ENCODE data around the gene CUZD1. TPM values are rescaled to one million over a fixed set of nuclear protein-coding genes. Genes with fewer than 3 reads are reported as not detected.

The CUZD1 gene
- total and polyA plus RNA-seq, 9 of the 15 experiments (the other 6 are each of a cell fraction or from before 2014, with no cell fraction given) = 0.51 to 1.7 (median 1.1) TPM

DNA sequence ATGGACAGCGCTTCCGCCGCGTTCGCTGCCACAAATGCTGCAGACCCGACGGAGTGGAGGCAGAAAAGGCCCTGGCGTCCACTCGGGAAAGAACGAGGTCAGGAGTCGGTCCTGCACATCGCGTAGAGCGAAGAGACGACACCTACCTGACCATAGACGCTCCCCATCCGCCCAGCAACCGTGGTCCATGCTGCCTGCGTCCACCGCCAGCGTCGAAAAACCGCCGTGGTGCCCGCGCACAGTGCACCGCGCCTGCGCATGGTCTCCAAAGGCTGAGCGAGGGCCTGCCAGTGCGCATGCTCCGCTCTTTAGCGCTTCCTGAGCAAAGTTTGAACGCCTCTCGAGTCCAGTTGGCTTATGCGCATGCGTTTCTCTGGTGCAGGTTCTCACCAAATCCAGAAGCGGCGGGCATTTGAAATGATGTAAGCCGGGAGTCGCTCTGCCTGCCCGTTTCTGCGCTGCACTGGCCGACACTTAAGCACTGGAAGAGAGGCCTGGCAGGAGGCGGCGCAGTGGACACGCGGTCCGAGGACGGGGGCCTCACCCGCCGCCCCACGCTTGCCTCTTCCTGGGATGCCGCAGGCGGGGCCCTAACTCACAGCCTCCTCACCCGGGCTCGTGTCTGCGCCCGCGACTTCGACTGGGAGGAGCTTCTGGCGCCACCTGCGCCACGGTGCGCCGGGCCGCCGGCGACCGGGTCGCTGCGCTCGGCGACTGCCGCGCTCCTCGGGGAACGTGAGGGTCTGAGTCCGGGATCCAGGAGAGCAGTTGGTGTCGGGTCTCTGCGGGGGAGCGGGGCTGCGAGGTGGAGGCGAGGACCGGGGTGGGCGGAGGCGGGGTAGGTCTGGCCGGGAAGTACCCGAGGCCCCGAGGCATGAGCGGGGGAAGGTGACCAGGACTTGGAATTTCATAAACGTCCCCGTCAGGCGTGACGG lies 33.9 kb upstream of the CUZD1 start, which contains the start of gene FAM24B (continued):
- TF ChIP-seq, protein P1, sequence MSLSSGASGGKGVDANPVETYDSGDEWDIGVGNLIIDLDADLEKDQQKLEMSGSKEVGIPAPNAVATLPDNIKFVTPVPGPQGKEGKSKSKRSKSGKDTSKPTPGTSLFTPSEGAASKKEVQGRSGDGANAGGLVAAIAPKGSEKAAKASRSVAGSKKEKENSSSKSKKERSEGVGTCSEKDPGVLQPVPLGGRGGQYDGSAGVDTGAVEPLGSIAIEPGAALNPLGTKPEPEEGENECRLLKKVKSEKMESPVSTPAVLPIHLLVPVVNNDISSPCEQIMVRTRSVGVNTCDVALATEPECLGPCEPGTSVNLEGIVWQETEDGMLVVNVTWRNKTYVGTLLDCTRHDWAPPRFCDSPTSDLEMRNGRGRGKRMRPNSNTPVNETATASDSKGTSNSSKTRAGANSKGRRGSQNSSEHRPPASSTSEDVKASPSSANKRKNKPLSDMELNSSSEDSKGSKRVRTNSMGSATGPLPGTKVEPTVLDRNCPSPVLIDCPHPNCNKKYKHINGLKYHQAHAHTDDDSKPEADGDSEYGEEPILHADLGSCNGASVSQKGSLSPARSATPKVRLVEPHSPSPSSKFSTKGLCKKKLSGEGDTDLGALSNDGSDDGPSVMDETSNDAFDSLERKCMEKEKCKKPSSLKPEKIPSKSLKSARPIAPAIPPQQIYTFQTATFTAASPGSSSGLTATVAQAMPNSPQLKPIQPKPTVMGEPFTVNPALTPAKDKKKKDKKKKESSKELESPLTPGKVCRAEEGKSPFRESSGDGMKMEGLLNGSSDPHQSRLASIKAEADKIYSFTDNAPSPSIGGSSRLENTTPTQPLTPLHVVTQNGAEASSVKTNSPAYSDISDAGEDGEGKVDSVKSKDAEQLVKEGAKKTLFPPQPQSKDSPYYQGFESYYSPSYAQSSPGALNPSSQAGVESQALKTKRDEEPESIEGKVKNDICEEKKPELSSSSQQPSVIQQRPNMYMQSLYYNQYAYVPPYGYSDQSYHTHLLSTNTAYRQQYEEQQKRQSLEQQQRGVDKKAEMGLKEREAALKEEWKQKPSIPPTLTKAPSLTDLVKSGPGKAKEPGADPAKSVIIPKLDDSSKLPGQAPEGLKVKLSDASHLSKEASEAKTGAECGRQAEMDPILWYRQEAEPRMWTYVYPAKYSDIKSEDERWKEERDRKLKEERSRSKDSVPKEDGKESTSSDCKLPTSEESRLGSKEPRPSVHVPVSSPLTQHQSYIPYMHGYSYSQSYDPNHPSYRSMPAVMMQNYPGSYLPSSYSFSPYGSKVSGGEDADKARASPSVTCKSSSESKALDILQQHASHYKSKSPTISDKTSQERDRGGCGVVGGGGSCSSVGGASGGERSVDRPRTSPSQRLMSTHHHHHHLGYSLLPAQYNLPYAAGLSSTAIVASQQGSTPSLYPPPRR (CRISPR knock-in tag; IDR thresholded peaks at IDR 0.05; ENCODE audit: borderline replicate concordance) = no peak
- no peak for TF ChIP-seq RB1 (IDR thresholded peaks at IDR 0.05; ENCODE audit: low read depth)
- TF ChIP-seq TBL1XR1 (IDR thresholded peaks at IDR 0.05; ENCODE audit: low read length in 2 of 2) = no peak
- no peak for TF ChIP-seq RFX5 (IDR thresholded peaks at IDR 0.05; ENCODE audit: low read depth, low read length)
- no peak for TF ChIP-seq SNIP1 (IDR thresholded peaks at IDR 0.05; ENCODE audit: low read depth)
- no peak for TF ChIP-seq TFAM (CRISPR knock-in tag; conservative IDR thresholded peaks at IDR 0.05)
- TF ChIP-seq, protein P2, sequence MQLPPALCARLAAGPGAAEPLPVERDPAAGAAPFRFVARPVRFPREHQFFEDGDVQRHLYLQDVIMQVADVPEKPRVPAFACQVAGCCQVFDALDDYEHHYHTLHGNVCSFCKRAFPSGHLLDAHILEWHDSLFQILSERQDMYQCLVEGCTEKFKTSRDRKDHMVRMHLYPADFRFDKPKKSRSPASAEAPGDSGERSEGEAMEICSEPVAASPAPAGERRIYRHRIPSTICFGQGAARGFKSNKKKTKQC (CRISPR knock-in tag; IDR thresholded peaks at IDR 0.05) = peak; percentile 78
- no peak for TF ChIP-seq ZNF507 (tag; conservative IDR thresholded peaks at IDR 0.05)
- TF ChIP-seq, protein P3, sequence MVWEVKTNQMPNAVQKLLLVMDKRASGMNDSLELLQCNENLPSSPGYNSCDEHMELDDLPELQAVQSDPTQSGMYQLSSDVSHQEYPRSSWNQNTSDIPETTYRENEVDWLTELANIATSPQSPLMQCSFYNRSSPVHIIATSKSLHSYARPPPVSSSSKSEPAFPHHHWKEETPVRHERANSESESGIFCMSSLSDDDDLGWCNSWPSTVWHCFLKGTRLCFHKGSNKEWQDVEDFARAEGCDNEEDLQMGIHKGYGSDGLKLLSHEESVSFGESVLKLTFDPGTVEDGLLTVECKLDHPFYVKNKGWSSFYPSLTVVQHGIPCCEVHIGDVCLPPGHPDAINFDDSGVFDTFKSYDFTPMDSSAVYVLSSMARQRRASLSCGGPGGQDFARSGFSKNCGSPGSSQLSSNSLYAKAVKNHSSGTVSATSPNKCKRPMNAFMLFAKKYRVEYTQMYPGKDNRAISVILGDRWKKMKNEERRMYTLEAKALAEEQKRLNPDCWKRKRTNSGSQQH (CRISPR knock-in tag; IDR thresholded peaks at IDR 0.05) = no peak
- TF ChIP-seq FUS (optimal IDR thresholded peaks at IDR 0.05; ENCODE audit: low read depth, low read length) = no peak
- no peak for TF ChIP-seq ZNF347 (CRISPR knock-in tag; IDR thresholded peaks at IDR 0.05; ENCODE audit: low read depth)
- TF ChIP-seq, protein P4, sequence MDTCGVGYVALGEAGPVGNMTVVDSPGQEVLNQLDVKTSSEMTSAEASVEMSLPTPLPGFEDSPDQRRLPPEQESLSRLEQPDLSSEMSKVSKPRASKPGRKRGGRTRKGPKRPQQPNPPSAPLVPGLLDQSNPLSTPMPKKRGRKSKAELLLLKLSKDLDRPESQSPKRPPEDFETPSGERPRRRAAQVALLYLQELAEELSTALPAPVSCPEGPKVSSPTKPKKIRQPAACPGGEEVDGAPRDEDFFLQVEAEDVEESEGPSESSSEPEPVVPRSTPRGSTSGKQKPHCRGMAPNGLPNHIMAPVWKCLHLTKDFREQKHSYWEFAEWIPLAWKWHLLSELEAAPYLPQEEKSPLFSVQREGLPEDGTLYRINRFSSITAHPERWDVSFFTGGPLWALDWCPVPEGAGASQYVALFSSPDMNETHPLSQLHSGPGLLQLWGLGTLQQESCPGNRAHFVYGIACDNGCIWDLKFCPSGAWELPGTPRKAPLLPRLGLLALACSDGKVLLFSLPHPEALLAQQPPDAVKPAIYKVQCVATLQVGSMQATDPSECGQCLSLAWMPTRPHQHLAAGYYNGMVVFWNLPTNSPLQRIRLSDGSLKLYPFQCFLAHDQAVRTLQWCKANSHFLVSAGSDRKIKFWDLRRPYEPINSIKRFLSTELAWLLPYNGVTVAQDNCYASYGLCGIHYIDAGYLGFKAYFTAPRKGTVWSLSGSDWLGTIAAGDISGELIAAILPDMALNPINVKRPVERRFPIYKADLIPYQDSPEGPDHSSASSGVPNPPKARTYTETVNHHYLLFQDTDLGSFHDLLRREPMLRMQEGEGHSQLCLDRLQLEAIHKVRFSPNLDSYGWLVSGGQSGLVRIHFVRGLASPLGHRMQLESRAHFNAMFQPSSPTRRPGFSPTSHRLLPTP (IDR thresholded peaks at IDR 0.05; ENCODE audit: borderline replicate concordance, extremely low read depth, insufficient read length) = no peak
- no peak for TF ChIP-seq ZKSCAN3 (CRISPR knock-in tag; IDR thresholded peaks at IDR 0.05)
- peak; percentile 60 for TF ChIP-seq SMAD4 (CRISPR knock-in tag; conservative IDR thresholded peaks at IDR 0.05)
- no peak for TF ChIP-seq KAT7 (CRISPR knock-in tag; IDR thresholded peaks at IDR 0.05; ENCODE audit: borderline replicate concordance)
- no peak for TF ChIP-seq FOXK2 (conservative IDR thresholded peaks at IDR 0.05 in 1 of 2, IDR thresholded peaks at IDR 0.05 in 1 of 2; ENCODE audit: low read depth in 2 of 2)
- TF ChIP-seq ELF1 (tag; IDR thresholded peaks at IDR 0.05) = no peak; the same call in 1 of the 2 replicates
- TF ChIP-seq L3MBTL2 (IDR thresholded peaks at IDR 0.05) = peak; percentile 97
